ENCODE measurements around the gene ENDOV. TPM values are rescaled to one million over a fixed set of nuclear protein-coding genes. Genes with fewer than 3 reads are reported as not detected.

Gene ENDOV
- polyA plus RNA-seq, 1 donor (not counting 4 experiments of a cell fraction or from before 2014, with no cell fraction given), result 10.9 TPM

GRCh38 chr17:80445726-80446110 is 30.8 kb downstream of the ENDOV start:
- FAIRE-seq (no peak), DNase-seq (ENCODE audit: low read depth, low spot score) (no peak)
- dilution Hi-C loops (cut with MboI; ENCODE audit: extremely low pct_ligation_motif_present, low sequenced_read_pairs), result no loop called here
- Histone ChIP-seq H3K79me2 (ENCODE audit: control insufficient read depth, insufficient read depth, low read length) (no peaks in the 10 kb centered on the region), H3K27me3 (ENCODE audit: control insufficient read depth, extremely low read depth, insufficient read depth, low read length) (no peaks in the 10 kb centered on the region), H4K20me1 (ENCODE audit: control insufficient read depth, extremely low read depth, insufficient read depth, low read length) (no peaks in the 10 kb centered on the region), H3K36me3 (ENCODE audit: control insufficient read depth in 2 of 2, extremely low read depth in 1 of 2, insufficient read depth in 2 of 2, low read length in 2 of 2) (no peaks in the 10 kb centered on the region), H3K9me3 (ENCODE audit: control insufficient read depth, low read depth, low read length) (no peaks in the 10 kb centered on the region), H3K9ac (ENCODE audit: control insufficient read depth, extremely low read depth, insufficient read depth, low read length) (no peak overlapping the region), H2AFZ (ENCODE audit: control insufficient read depth, low read length) (no peak overlapping the region), H3K4me1 (ENCODE audit: control insufficient read depth, extremely low read depth, insufficient read depth, low read length) (peaks cover 4% of the 10 kb centered on the region), H3K4me3 (ENCODE audit: control insufficient read depth in 2 of 3, extremely low read depth in 1 of 3, insufficient read depth in 2 of 3, low read depth in 1 of 3, low read length in 3 of 3) (no peak overlapping the region), H3K4me2 (ENCODE audit: control insufficient read depth, extremely low read depth, insufficient read depth, low read depth, low read length) (no peak overlapping the region), H3K9me1 (ENCODE audit: control insufficient read depth, extremely low read depth, insufficient read depth, low read length) (no peaks in the 10 kb centered on the region), H3K27ac (ENCODE audit: control insufficient read depth, insufficient read depth, low read length) (no peak overlapping the region)
- TF ChIP-seq, protein P1, sequence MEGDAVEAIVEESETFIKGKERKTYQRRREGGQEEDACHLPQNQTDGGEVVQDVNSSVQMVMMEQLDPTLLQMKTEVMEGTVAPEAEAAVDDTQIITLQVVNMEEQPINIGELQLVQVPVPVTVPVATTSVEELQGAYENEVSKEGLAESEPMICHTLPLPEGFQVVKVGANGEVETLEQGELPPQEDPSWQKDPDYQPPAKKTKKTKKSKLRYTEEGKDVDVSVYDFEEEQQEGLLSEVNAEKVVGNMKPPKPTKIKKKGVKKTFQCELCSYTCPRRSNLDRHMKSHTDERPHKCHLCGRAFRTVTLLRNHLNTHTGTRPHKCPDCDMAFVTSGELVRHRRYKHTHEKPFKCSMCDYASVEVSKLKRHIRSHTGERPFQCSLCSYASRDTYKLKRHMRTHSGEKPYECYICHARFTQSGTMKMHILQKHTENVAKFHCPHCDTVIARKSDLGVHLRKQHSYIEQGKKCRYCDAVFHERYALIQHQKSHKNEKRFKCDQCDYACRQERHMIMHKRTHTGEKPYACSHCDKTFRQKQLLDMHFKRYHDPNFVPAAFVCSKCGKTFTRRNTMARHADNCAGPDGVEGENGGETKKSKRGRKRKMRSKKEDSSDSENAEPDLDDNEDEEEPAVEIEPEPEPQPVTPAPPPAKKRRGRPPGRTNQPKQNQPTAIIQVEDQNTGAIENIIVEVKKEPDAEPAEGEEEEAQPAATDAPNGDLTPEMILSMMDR (optimal IDR thresholded peaks at IDR 0.05 in 1 of 3, IDR thresholded peaks at IDR 0.05 in 1 of 3, conservative IDR thresholded peaks at IDR 0.05 in 1 of 3; ENCODE audit: extremely low read depth in 1 of 3, insufficient read depth in 2 of 3, low read length in 3 of 3), result no peak
- TF ChIP-seq EZH2 (IDR thresholded peaks at IDR 0.05; ENCODE audit: low read length), result no peak

DNA sequence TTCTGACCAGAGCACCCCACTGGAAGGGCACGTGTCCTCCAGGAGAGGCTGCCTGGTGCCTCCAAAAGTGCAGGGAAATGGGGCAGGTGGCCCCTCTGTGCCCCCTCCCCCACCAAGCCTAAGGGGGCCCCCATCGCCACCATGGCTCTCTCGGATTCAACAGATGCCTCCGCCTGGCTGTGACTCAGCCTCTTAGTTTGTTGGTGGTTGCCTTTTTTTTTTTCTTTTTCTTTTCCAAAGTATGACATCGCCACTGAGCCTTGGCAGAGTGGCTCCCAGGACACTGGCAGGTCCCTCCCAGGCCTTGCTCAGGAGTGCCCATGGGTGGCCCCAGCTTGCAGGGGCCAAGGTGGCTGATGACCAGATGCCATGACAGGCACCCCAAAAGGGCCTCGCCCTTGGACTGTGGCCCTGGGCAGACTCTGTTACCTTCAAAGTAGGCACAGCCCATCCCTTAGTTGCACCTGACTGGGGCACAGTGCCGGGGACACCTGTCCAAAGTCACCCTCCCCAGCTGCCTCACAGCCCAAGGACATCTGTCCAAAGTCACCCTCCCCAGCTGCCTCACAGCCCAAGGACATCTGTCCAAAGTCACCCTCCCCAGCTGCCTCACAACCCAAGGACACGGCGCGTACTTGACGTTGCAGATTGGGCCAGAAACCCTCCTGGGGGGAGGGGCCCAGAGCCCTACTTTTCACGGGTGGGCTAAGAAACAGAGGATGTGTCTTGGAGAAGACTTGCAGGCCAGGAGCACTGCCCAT is 31.9 kb downstream of the ENDOV start:
- FAIRE-seq, result no peak
- Histone ChIP-seq H4K20me1 (ENCODE audit: control insufficient read depth, extremely low read depth, insufficient read depth, low read length) (no peaks in the 10 kb centered on the region), H2AFZ (ENCODE audit: control insufficient read depth, low read length) (no peak overlapping the region), H3K27me3 (ENCODE audit: control insufficient read depth, extremely low read depth, insufficient read depth, low read length) (no peaks in the 10 kb centered on the region), H3K4me2 (ENCODE audit: control insufficient read depth, extremely low read depth, insufficient read depth, low read depth, low read length) (no peak overlapping the region), H3K4me1 (ENCODE audit: control insufficient read depth, extremely low read depth, insufficient read depth, low read length) (peaks cover 4% of the 10 kb centered on the region), H3K79me2 (ENCODE audit: control insufficient read depth, insufficient read depth, low read length) (no peaks in the 10 kb centered on the region), H3K27ac (ENCODE audit: control insufficient read depth, insufficient read depth, low read length) (no peak overlapping the region), H3K9me1 (ENCODE audit: control insufficient read depth, extremely low read depth, insufficient read depth, low read length) (no peaks in the 10 kb centered on the region), H3K9ac (ENCODE audit: control insufficient read depth, extremely low read depth, insufficient read depth, low read length) (no peak overlapping the region), H3K9me3 (ENCODE audit: control insufficient read depth, low read depth, low read length) (no peaks in the 10 kb centered on the region), H3K36me3 (ENCODE audit: control insufficient read depth in 2 of 2, extremely low read depth in 1 of 2, insufficient read depth in 2 of 2, low read length in 2 of 2) (no peaks in the 10 kb centered on the region), H3K4me3 (ENCODE audit: control insufficient read depth in 2 of 3, extremely low read depth in 1 of 3, insufficient read depth in 2 of 3, low read depth in 1 of 3, low read length in 3 of 3) (no peak overlapping the region)
- dilution Hi-C loops (cut with MboI; ENCODE audit: extremely low pct_ligation_motif_present, low sequenced_read_pairs), result no loop called here
- no peak for DNase-seq (ENCODE audit: low read depth, low spot score)
- TF ChIP-seq EZH2 (IDR thresholded peaks at IDR 0.05; ENCODE audit: low read length), result no peak
- TF ChIP-seq, protein P1 (optimal IDR thresholded peaks at IDR 0.05 in 1 of 3, IDR thresholded peaks at IDR 0.05 in 1 of 3, conservative IDR thresholded peaks at IDR 0.05 in 1 of 3; ENCODE audit: extremely low read depth in 1 of 3, insufficient read depth in 2 of 3, low read length in 3 of 3), result no peak
